NB4 (cell line): Measurements from ENCODE around the gene FPGS.

Source experiments
- CTCF ChIP-seq: IDR thresholded peaks from one replicate; pipeline ENCODE4 v1.5.1; 2012; ENCODE audit warnings: low read depth, low read length
- MAX ChIP-seq: IDR thresholded peaks from 2 replicates; pipeline ENCODE4 v1.6.1; 2011; ENCODE audit warnings: low read depth, low read length
- MYC ChIP-seq: IDR thresholded peaks from 2 replicates; pipeline ENCODE4 v1.6.1; 2011; ENCODE audit warnings: low read depth, low read length
- POLR2A ChIP-seq: IDR thresholded peaks from 2 replicates; pipeline ENCODE4 v1.6.1; 2011; ENCODE audit warnings: mild to moderate bottlenecking; ENCODE audit not compliant: insufficient read length; ENCODE audit errors: extremely low read depth

GRCh38 chr9:127754099-127755060, 48.3 kb upstream of the FPGS start:
- TF ChIP-seq POLR2A (no peak), CTCF (no peak), MYC (no peak), MAX (no peak)
